Subcutaneous abdominal adipose tissue (tissue), 5 donors: ENCODE data around the gene PTPRR.
A peak's percentile ranks its signal among the peaks of the same experiment; 100 is the strongest.

Experiments
- H3K27ac ChIP-seq: one replicate; pipeline ENCODE4 v1.7.0; 2013; ENCODE audit warnings: low read depth, mild to moderate bottlenecking, inconsistent platforms, low read length, moderate library complexity
- H3K27me3 ChIP-seq, 5 donors: one replicate each; pipeline ENCODE4 v1.7.0; 2013; ENCODE audit warnings: low read length in 5 of 5, inconsistent platforms in 1 of 5; ENCODE audit not compliant: control insufficient read depth in 5 of 5, insufficient read depth in 4 of 5
- H3K36me3 ChIP-seq, 5 donors: one replicate each; pipeline ENCODE4 v1.7.0; 2013; ENCODE audit warnings: low read length in 5 of 5; ENCODE audit not compliant: control insufficient read depth in 5 of 5, insufficient read depth in 5 of 5
- H3K4me1 ChIP-seq, 5 donors: one replicate each; pipeline ENCODE4 v1.7.0; 2013; ENCODE audit warnings: low read length in 5 of 5, mild to moderate bottlenecking in 3 of 5, moderate library complexity in 1 of 5; ENCODE audit not compliant: control insufficient read depth in 5 of 5, insufficient read depth in 5 of 5
- H3K4me3 ChIP-seq, 5 donors: one replicate each; pipeline ENCODE4 v1.7.0; 2013; ENCODE audit warnings: low read length in 5 of 5, low read depth in 1 of 5
- H3K9ac ChIP-seq, 5 donors: one replicate each; pipeline ENCODE4 v1.7.0; 2013; ENCODE audit warnings: low read length in 5 of 5, mild to moderate bottlenecking in 4 of 5, moderate library complexity in 3 of 5
- H3K9me3 ChIP-seq, 5 donors: one replicate each; pipeline ENCODE4 v1.7.0; 2013; ENCODE audit warnings: low read length in 5 of 5; ENCODE audit not compliant: control insufficient read depth in 5 of 5
- donor health status: healthy.
- donor health status: healthy.
- donor health status: healthy.
- donor health status: healthy.
- donor health status: healthy.

PTPRR gene

DNA sequence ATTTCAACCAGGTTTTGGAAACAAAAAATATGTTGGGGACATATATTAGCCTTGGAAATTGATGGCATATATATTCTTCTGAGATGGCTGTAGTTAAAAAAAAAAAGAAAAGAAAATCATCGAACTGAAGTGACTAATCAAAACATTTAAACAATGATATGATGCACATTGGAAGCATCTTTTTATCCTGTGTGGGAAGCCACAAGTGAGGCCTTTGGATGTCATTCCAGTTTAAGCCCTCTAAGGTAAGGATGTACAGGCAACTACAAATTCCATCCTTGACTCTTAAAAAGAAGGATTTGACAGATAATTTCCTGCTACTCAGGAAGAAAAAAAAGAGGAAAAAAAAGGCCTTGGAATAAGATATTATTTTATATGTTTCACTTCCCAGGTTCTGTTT, 273.7 kb downstream of the PTPRR start:
- H3K9ac ChIP-seq = no peak overlapping the region
- no peaks in the 10 kb centered on the region for H3K9me3 ChIP-seq
- H3K36me3 ChIP-seq = no peaks in the 10 kb centered on the region
- peaks cover 0 to 48% (median 0%) of the 10 kb centered on the region in 5 donors for H3K4me1 ChIP-seq
- peaks cover 0 to 4% (median 0%) of the 10 kb centered on the region in 5 donors for H3K27me3 ChIP-seq
- H3K4me3 ChIP-seq = no peak overlapping the region
- no peak overlapping the region for H3K27ac ChIP-seq

DNA sequence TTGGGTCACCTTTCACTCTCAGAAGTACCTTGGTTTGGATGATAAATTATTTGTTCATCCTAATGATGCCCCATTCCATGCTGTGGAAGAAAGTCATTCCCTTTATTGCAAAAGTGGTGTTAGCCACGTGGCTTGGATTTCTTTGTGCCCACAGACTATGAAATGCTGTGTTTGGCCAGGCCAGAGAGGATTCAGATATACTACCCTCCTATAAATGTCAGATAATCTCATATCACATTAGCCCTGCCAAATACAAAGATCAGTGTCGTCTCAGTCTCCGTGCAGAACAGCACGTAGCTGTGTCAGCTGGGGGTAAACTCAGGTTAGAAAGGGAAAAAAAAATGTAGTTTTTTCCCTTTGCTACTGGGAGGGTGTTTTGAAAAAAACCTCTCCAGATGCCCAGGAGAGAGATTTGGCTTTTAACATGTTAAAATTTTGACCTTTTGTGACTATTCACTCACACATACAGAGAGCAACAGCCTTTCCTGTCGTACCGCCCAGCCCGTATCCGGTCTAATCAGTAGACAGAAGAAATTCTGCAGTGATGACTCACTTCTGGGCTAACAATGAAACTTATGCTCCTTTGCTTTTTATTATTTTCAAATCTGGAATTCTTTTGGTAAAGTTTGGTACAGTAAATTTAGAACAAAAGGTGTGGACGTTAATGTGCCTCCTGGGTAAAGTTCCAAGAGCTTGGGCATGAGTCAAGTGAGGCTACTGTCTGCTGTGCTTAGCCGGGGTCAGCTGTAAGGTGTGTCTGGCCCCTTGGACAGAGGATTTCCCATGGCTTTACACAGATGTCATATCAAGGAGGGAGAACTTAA, 274.8 kb downstream of the PTPRR start:
- Histone ChIP-seq H3K27ac (peak overlapping the region; percentile 57), H3K36me3 (no peaks in the 10 kb centered on the region), H3K4me1 (peaks cover 0 to 48% (median 0%) of the 10 kb centered on the region in 5 donors), H3K9me3 (no peaks in the 10 kb centered on the region), H3K4me3 (peak overlapping the region in 2 of 5 donors; percentile 11 to 23), H3K9ac (peak overlapping the region in 1 of 5 donors; percentile 39), H3K27me3 (peaks cover 0 to 4% (median 0%) of the 10 kb centered on the region in 5 donors)

DNA sequence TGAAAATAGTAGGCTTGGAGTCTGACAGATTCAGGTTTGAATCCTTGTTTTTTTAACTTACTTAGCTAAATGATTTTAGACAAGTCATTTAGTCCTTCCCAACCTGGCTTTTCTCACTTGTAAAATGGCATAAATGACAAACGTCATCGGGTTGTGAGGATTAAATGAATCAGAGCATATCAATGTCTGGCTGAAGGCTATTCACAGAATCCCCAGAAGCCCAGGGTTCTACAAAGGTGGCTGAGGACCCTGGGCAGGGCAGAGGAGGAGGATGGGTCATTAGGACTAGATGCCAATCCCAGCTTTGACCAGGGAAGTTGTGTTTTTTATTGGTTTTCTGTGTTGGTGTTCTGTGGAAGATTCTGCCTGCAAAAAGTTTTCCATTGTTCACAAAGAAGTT, 275.7 kb downstream of the PTPRR start:
- H3K27me3 ChIP-seq = peaks cover 0 to 4% (median 0%) of the 10 kb centered on the region in 5 donors
- H3K36me3 ChIP-seq = no peaks in the 10 kb centered on the region
- H3K9ac ChIP-seq = no peak overlapping the region
- no peaks in the 10 kb centered on the region for H3K9me3 ChIP-seq
- no peak overlapping the region for H3K27ac ChIP-seq
- peaks cover 0 to 48% (median 0%) of the 10 kb centered on the region in 5 donors for H3K4me1 ChIP-seq
- H3K4me3 ChIP-seq = no peak overlapping the region

DNA sequence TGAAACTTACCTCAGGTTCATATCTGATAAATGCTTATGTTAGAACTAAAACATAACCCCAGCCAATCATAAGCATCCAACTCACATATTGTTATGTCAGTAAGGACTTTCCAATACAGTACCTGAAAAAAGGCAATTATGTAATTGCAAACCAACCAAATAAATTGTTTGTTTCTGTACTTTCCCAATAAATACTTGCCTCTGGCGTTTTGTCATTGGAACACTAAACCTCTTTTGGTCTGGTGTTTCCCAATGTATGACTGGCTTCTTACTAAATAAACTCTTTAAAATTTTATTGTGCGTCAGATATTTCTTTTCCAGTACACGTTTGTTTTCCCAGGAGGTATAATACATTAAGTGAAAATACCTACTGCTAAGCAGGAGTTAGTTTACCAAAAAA, 276.6 kb downstream of the PTPRR start:
- H3K36me3 ChIP-seq = no peaks in the 10 kb centered on the region
- no peak overlapping the region for H3K4me3 ChIP-seq
- no peak overlapping the region for H3K9ac ChIP-seq
- peaks cover 0 to 42% (median 0%) of the 10 kb centered on the region in 5 donors for H3K4me1 ChIP-seq
- H3K27me3 ChIP-seq = peaks cover 0 to 4% (median 0%) of the 10 kb centered on the region in 5 donors
- no peak overlapping the region for H3K27ac ChIP-seq
- no peaks in the 10 kb centered on the region for H3K9me3 ChIP-seq

DNA sequence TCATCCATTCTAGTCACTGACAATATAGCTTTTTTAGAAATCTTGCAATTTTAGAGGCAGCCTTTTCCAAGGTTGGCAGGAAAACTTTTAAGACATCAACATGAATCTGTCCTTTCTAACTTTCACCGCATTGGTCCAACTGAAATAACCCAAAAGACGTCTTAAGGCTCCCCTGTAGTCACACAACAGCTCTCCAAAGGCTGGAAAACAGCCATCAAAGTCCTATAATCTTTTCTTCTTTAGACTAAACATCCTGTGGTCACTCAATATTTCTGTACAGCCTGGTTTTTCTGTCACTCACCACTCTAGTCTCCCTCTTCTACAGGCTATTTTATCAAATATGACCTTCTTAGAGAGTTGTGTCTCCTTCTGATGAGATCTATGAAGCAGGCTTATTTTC, 278.8 kb downstream of the PTPRR start:
- Histone ChIP-seq H3K36me3 (no peaks in the 10 kb centered on the region), H3K4me1 (peaks cover 0 to 24% (median 0%) of the 10 kb centered on the region in 5 donors), H3K4me3 (no peak overlapping the region), H3K9me3 (no peaks in the 10 kb centered on the region), H3K27me3 (peaks cover 0 to 4% (median 0%) of the 10 kb centered on the region in 5 donors), H3K9ac (no peak overlapping the region), H3K27ac (no peak overlapping the region)

DNA sequence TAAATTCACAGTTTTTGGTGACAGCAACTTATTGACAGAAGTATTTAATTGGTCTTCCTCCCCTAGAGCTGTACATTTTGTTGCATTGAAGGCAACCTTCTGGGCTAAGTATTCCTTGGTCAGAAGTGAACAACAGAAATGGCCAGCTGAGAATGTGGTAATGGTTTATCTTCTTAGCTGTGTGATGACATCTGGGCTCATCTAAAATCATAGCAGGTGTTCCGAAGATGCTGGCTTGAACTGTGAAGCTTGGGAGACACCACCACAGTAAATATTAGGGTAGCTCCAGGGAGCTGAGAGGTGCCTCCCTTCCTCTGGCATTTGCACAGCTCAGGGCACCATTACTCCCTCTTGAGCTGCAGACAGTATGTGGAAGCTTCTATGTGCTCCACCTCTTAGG, 279.6 kb downstream of the PTPRR start:
- Histone ChIP-seq H3K9ac (no peak overlapping the region), H3K9me3 (no peaks in the 10 kb centered on the region), H3K27me3 (peaks cover 0 to 4% (median 0%) of the 10 kb centered on the region in 5 donors), H3K4me3 (no peak overlapping the region), H3K27ac (no peak overlapping the region), H3K36me3 (no peaks in the 10 kb centered on the region), H3K4me1 (peaks cover 0 to 17% (median 0%) of the 10 kb centered on the region in 5 donors)

DNA sequence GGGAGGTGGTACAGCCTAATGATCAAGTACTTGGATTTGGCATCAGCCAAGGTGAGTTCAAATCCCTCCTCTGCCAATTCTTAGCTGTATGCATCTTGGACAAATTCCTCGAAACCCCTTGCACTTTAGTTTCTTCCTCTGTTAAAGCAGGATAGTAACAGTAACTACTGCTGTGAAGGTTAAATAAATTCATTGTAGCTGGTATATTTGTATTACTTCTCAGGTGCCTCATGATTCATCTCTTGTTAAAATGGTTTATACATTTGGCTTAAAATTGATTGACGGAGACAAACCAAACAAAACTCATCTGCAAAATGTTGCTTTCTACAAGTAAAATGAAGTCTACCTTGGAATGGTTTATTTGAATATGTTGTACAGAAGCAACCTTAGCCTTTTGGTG, 281.0 kb downstream of the PTPRR start:
- no peaks in the 10 kb centered on the region for H3K9me3 ChIP-seq
- peaks cover 0 to 4% (median 0%) of the 10 kb centered on the region in 5 donors for H3K4me1 ChIP-seq
- H3K36me3 ChIP-seq = no peaks in the 10 kb centered on the region
- no peak overlapping the region for H3K27ac ChIP-seq
- H3K9ac ChIP-seq = no peak overlapping the region
- H3K4me3 ChIP-seq = no peak overlapping the region
- H3K27me3 ChIP-seq = no peaks in the 10 kb centered on the region

DNA sequence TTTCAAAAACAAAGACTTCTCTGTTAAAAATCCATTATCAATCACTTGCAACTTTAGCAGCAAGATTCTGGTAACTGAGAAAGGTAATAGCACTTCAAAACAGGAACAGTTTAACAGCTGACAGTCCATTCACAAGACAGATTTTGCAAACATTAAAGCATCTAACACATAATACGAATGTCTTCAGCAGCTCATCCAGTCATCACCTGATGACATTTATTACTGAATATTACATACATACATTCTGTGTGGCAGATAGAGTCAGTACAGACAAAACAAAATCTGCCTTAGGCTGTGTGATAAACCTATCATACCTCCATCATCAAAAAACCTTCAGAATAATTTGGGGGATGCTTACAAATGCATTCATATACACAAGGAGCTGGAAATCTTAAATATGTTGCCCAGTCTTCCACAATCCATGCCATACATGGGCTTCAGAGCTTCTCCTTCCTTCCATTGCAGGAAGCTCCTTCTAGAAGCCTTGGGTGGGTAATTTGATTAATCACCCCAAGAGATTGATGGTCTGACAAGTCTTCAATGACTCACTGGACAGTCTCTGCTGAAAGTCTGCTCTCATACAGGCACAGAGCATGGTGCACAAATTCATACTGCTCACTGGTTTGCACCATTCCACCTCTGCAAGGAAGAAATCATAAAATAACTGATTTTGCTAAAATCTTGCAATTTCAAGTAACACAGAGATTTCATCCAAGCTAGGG, 281.7 kb downstream of the PTPRR start:
- H3K27me3 ChIP-seq = no peaks in the 10 kb centered on the region
- H3K27ac ChIP-seq = no peak overlapping the region
- H3K4me1 ChIP-seq = no peaks in the 10 kb centered on the region
- H3K9me3 ChIP-seq = no peaks in the 10 kb centered on the region
- no peak overlapping the region for H3K4me3 ChIP-seq
- no peak overlapping the region for H3K9ac ChIP-seq
- H3K36me3 ChIP-seq = no peaks in the 10 kb centered on the region

DNA sequence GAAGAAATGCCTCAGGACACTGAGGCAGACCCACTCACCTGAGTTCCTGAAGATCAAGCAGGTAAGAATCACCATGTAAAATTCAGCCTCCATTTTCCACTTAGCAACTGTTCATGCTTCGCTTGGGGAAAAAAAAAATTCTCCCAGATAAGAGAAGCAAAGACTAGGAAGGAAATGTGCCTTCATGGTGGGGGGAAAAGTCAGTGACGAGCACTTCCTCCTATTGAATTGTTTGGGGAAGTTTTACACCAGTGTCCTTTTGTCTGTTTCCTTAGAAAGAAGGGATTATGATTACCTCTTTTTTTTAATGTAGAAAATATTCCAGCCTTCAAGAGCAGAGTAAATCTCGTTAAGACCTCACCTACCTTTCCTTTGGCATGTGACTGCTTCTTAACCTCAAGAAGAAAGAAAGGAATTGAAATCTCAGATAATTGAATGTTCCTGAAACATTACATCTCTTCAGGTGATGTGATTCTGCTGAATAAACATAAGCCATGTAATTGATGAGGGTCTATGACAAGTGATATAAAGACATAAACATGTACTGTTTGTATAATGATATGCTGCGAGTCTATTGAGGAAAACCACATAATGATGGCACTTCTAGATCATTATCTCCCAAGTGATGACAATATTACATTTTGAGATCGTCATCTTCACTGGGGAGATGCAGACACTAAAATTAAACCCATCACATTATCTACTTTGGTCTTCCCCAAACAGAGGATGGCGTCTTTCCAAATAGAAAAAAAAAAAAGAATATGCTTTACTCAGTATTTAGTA, 283.0 kb downstream of the PTPRR start, which contains the start of gene PTPRB:
Gene PTPRB, minus strand, starts transcription at position 127 of the 783 bp plus-strand sequence. Its CDS starts 34 bp downstream, at position 93.
- peak within 1 kb of the TSS; percentile 80 for H3K27ac ChIP-seq
- H3K9ac ChIP-seq = peak within 1 kb of the TSS in 3 of 5 donors; percentile 29 to 60 (median 59)
- H3K9me3 ChIP-seq = no peaks in the 10 kb centered on the region
- no peaks in the 10 kb centered on the region for H3K27me3 ChIP-seq
- no peaks in the 10 kb centered on the region for H3K4me1 ChIP-seq
- no peaks in the 10 kb centered on the region for H3K36me3 ChIP-seq
- peak within 1 kb of the TSS in 4 of 5 donors; percentile 53 to 76 (median 59) for H3K4me3 ChIP-seq
